GM12801 (cell line): ENCODE measurements around the gene RAPGEF4.

Experiments used
- TF ChIP-seq, protein P1 (sequence below): IDR thresholded peaks from one replicate; pipeline ENCODE4 v1.5.1; 2011; ENCODE audit warnings: control low read depth; ENCODE audit not compliant: insufficient read length; ENCODE audit errors: extremely low read depth

The RAPGEF4 gene

DNA sequence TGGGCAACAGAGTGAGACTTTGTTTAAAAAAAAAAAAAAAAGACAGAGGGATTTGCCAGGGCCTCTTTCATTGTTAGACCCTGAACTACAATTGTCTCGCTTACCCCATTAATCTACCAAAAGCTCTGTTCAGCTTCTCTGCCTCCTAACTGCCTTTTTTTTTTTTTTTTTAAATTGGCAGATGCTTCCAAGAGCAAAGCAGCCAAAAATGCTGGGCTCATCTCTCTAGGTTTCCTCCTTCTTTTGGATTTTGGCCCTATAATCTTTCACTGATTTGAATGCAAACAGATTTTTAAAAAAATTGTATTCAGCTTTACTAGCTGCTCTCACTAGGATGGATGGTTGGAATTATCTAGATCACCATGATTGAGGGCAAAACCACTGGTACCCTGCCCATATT, 33.2 kb upstream of the RAPGEF4 start:
- TF ChIP-seq, protein P1, sequence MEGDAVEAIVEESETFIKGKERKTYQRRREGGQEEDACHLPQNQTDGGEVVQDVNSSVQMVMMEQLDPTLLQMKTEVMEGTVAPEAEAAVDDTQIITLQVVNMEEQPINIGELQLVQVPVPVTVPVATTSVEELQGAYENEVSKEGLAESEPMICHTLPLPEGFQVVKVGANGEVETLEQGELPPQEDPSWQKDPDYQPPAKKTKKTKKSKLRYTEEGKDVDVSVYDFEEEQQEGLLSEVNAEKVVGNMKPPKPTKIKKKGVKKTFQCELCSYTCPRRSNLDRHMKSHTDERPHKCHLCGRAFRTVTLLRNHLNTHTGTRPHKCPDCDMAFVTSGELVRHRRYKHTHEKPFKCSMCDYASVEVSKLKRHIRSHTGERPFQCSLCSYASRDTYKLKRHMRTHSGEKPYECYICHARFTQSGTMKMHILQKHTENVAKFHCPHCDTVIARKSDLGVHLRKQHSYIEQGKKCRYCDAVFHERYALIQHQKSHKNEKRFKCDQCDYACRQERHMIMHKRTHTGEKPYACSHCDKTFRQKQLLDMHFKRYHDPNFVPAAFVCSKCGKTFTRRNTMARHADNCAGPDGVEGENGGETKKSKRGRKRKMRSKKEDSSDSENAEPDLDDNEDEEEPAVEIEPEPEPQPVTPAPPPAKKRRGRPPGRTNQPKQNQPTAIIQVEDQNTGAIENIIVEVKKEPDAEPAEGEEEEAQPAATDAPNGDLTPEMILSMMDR: no peak

DNA sequence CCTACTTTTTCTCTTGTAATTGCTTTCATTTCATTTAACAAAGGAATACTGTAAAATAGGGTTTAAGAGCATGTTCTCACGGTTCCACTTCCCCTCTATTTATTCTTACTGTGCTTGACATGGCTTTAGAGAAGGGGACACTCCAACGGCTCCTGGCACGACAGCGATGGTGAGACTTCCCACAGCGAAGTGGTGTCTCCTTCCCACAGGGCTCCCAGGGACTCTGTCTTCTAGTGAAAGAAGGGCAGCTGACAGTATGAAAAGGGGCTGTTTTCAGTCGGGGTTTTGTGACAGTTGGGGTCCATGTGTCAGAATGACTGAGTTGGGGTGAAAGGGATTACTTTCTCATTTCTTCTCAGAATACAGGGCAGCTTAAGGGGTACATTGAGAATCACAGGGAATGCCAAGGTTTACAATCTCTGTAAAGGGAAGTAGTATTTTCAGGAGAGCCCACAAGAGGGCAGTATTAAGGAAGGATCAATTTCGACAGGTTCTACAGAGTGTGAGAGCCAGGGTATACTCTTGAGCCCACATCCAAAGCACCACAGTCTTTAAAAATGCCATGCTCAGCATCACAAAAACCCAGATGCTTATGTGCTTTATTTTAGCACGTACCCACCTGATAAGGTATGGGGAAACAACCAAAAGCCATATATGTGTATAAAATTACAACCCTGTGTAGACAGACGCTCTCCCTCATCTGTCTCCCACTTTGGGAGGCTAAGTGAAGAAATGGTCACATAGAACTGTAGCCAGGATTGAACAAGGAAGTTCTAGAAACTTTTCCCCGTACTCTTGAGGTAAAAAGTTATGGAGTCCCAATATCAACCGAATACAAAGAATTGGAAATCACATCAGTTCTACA, 31.3 kb upstream of the RAPGEF4 start:
- TF ChIP-seq, protein P1: no peak

DNA sequence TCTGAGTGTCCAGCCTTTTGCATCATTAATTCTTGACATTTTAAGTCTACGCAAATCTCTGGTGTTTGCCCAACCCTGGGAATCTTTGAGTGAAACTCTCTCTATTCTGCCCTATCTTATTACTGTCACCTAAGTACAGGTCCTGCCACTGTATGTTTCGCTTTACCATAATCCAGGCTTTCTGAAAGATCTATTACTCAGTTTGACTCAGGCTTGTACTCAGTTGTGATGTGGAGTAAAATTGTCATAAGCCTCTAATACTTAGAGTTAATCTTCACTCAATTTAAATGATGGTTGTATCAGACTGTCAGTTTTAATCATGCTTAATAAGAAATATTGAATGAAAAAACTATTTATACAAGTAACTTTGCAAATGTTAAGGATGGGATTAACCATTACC, 30.3 kb upstream of the RAPGEF4 start:
- TF ChIP-seq, protein P1: no peak

DNA sequence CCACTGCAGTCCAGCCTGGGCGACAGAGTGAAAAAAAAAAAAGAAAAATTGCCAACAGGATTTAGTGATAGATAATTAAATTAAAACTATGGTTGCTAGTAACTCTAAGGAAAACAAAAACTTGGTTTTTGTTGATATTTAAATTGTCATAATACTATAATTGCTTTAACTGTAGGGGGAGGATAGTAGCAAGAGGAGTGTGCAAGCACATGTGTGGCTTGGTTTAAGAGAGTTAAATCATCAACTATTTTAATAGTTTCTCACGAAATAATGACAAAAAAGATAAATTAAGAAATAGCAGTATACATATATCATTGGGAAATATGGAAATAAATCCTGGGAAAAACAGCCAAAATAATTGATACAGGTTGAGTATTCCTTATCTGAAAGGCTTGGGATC, 27.4 kb upstream of the RAPGEF4 start:
- TF ChIP-seq, protein P1: no peak

DNA sequence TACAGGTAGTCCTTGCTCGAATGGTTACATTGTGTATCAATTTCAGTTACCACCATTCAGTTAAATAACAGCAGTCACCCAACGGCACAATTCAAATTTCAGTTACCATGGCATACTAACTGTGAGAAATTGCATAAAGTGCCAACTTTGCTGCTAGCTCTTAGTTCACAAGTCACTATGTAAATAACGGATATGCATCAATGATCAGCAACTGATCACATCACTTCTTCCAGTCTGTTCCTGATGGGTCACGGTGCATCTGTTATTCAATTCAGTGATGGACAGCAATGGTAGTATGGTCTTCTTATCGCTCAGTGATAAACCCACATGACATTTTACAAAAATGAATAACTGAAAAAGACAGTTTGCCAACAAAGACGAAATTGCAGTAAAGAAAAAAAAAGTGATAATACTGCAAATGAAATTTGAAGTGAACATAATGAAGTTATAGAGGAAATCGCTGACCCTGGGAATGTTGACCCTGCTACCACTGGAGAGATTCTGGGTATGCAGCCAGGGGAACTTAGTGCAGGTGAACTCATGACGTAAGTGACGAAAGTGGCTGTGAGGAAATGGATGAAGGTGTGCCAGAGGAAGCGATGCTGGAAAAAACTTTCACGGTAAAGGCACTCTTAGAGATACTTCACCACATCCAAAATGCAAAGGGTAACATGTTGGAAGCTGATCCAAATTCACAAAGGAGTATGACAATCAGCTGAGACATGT, 25.9 kb upstream of the RAPGEF4 start:
- TF ChIP-seq, protein P1: no peak

DNA sequence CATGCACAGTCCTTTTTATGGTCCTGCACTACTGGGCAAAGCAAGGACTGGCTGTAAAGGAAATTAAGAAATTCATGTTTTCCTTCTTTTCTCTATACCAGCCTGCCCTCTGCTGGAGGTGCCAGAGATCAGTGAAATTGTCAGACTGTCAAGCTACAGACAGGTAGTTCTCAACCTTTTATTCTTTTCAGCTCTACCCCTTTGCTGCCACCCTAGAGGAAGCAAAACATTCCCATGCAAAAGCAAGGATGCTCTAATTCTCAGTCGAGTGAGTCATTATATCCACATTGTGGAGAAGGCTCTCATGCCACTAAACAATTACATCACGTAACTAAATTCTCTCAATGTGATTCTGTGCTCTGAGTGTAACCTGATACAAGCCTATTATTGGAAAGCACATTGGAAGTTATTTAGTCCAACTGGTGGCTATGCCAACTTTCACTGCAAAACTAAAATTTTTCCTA, 25.0 kb upstream of the RAPGEF4 start:
- TF ChIP-seq, protein P1: no peak

DNA sequence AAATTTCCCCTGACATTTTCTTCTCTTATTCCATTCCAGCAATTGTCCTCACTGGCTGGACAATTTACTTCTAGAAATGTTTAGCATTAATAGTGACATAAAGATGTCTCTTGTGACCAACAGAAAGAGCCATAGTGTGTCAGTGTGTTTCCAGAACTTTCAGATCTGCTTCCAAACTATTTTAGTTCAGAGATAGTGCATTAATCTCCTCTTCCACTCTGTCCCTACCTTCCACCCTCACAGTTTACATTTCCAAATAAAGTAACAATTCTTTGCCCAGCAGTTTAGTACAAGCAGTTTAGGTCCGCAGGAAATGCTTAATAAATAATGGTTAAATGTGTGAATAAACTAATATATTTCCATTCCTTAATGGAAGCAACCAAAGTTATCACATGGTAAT, 24.5 kb upstream of the RAPGEF4 start:
- TF ChIP-seq, protein P1: no peak
